ENCODE results near the gene SPTBN1.

SPTBN1 gene

GRCh38 chr2:54555318-54555837 is 99.3 kb downstream of the SPTBN1 start:
- Histone ChIP-seq H3K79me2 (ENCODE audit: low read length) (0 out of 2 replicates have a peak, but pooled peaks cover 5% of the 10 kb centered on the region), H3K4me2 (ENCODE audit: low read length) (no peak overlapping the region)

GRCh38 chr2:54556621-54557121 is 100.5 kb downstream of the SPTBN1 start:
- peaks cover 14% of the 10 kb centered on the region for H3K79me2 ChIP-seq (ENCODE audit: low read length)
- no peak overlapping the region for H3K27ac ChIP-seq (ENCODE audit: low read length)
- no peak overlapping the region for H3K4me2 ChIP-seq (ENCODE audit: low read length)
- peaks cover 15% of the 10 kb centered on the region for H3K4me1 ChIP-seq (ENCODE audit: low read length)
- no peaks in the 10 kb centered on the region for H3K9me3 ChIP-seq (ENCODE audit: insufficient read depth, low read length)
- no peak for TF ChIP-seq CTCF (IDR thresholded peaks at IDR 0.05; ENCODE audit: low read depth, low read length)
- no peak for TF ChIP-seq EZH2phosphoT487 (IDR thresholded peaks at IDR 0.05; ENCODE audit: low read depth)
- no peaks in the 10 kb centered on the region for H3K27me3 ChIP-seq (ENCODE audit: low read depth, low read length)
- no peak overlapping the region for H3K4me3 ChIP-seq (ENCODE audit: low read length)
- no peak overlapping the region for H3K9ac ChIP-seq (ENCODE audit: low read length)
- H4K20me1 ChIP-seq (ENCODE audit: insufficient read depth, low read length): no peaks in the 10 kb centered on the region
- H2AFZ ChIP-seq (ENCODE audit: low read depth, low read length): no peak overlapping the region
- H3K36me3 ChIP-seq (replicated peaks; ENCODE audit: low read depth, low read length): no peaks in the 10 kb centered on the region

More at GRCh38 chr2:54555318-54555837, 99.3 kb downstream of the SPTBN1 start:
- Histone ChIP-seq H3K4me3 (ENCODE audit: low read length) (no peak overlapping the region), H4K20me1 (ENCODE audit: insufficient read depth, low read length) (no peaks in the 10 kb centered on the region), H3K27ac (ENCODE audit: low read length) (no peak overlapping the region), H3K27me3 (ENCODE audit: low read depth, low read length) (no peaks in the 10 kb centered on the region), H3K36me3 (replicated peaks; ENCODE audit: low read depth, low read length) (no peaks in the 10 kb centered on the region), H3K4me1 (ENCODE audit: low read length) (peaks cover 18% of the 10 kb centered on the region), H3K9me3 (ENCODE audit: insufficient read depth, low read length) (no peaks in the 10 kb centered on the region), H3K9ac (ENCODE audit: low read length) (no peak overlapping the region), H2AFZ (ENCODE audit: low read depth, low read length) (no peak overlapping the region)
- TF ChIP-seq CTCF (IDR thresholded peaks at IDR 0.05; ENCODE audit: low read depth, low read length): no peak
- no peak for TF ChIP-seq EZH2phosphoT487 (IDR thresholded peaks at IDR 0.05; ENCODE audit: low read depth)

GRCh38 chr2:54557211-54557600 is 101.1 kb downstream of the SPTBN1 start:
- H3K9me3 ChIP-seq (ENCODE audit: insufficient read depth, low read length): no peaks in the 10 kb centered on the region
- H3K4me1 ChIP-seq (ENCODE audit: low read length): peaks cover 21% of the 10 kb centered on the region
- TF ChIP-seq CTCF (IDR thresholded peaks at IDR 0.05; ENCODE audit: low read depth, low read length) (no peak), EZH2phosphoT487 (IDR thresholded peaks at IDR 0.05; ENCODE audit: low read depth) (no peak)
- H3K79me2 ChIP-seq (ENCODE audit: low read length): peaks cover 14% of the 10 kb centered on the region
- no peaks in the 10 kb centered on the region for H4K20me1 ChIP-seq (ENCODE audit: insufficient read depth, low read length)
- peak overlapping the region; percentile 97 for H3K4me3 ChIP-seq (ENCODE audit: low read length)
- H2AFZ ChIP-seq (ENCODE audit: low read depth, low read length): peak overlapping the region; percentile 73; the same call in 1 of the 2 replicates
- no peaks in the 10 kb centered on the region for H3K36me3 ChIP-seq (replicated peaks; ENCODE audit: low read depth, low read length)
- H3K27me3 ChIP-seq (ENCODE audit: low read depth, low read length): no peaks in the 10 kb centered on the region
- H3K27ac ChIP-seq (ENCODE audit: low read length): no peak overlapping the region
- peak overlapping the region; percentile 81; the same call in 1 of the 2 replicates for H3K9ac ChIP-seq (ENCODE audit: low read length)
- H3K4me2 ChIP-seq (ENCODE audit: low read length): peak overlapping the region; percentile 94

- Histone ChIP-seq H3K4me3 (ENCODE audit: low read length) (peak overlapping the region; percentile 97), H3K27me3 (ENCODE audit: low read depth, low read length) (no peaks in the 10 kb centered on the region), H3K9me3 (ENCODE audit: insufficient read depth, low read length) (no peaks in the 10 kb centered on the region), H3K36me3 (replicated peaks; ENCODE audit: low read depth, low read length) (no peaks in the 10 kb centered on the region), H3K27ac (ENCODE audit: low read length) (no peak overlapping the region; the same call in 1 of the 2 replicates), H4K20me1 (ENCODE audit: insufficient read depth, low read length) (no peaks in the 10 kb centered on the region), H3K79me2 (ENCODE audit: low read length) (peaks cover 14% of the 10 kb centered on the region), H2AFZ (ENCODE audit: low read depth, low read length) (peak overlapping the region; percentile 73), H3K4me1 (ENCODE audit: low read length) (peaks cover 21% of the 10 kb centered on the region), H3K9ac (ENCODE audit: low read length) (peak overlapping the region; percentile 81), H3K4me2 (ENCODE audit: low read length) (peak overlapping the region; percentile 94)
- peak; percentile 29 for TF ChIP-seq CTCF (IDR thresholded peaks at IDR 0.05; ENCODE audit: low read depth, low read length)
- TF ChIP-seq EZH2phosphoT487 (IDR thresholded peaks at IDR 0.05; ENCODE audit: low read depth): no peak
Observed at GRCh38 chr2:54557601-54558187, 101.6 kb downstream of the SPTBN1 start.
